HG02588 (cell line): ENCODE data around the gene ADAT3.
"Not testable (repeated sequence)": the region's sequence is repeated elsewhere in the genome, so short reads cannot be mapped to it uniquely, and the experiment has no call there.

Source experiments
- ATAC-seq: cut with Tn5 transposase; IDR thresholded peaks from one replicate; pipeline ENCODE4 v1.9.1; 2021; ENCODE audit warnings: mild to moderate bottlenecking, moderate library complexity; ENCODE audit not compliant: unreplicated experiment

ADAT3 gene

DNA sequence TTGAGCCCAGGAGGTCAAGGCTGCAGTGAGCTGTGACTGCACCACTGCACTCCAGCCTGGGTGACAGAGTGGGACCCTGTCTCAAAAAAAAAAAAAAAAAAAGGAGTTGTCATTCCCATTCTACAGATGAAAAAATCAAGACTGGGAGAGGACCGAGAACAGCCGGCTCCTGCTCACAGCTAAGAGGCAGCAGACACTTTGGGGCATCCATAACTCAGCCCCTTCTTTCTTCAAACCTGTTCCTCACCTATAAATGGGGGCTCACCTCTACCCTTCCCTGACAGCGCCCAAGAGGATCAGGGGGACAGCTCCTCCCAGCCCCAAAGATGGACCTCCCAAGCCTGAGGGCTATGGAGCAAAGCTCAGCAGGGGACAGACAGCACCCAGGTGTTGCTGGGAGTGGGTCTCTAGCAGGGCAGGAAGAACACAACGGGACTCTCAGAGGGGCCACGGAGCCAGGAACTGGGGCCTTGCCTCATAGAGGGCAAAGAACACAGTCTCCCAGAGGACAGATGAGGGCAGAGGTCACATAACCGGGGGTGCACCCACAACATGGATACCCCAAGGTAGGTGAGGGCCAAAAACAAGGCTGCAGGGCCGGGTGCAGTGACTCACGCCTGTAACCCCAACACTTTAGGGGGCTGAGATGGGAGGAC lies 38.4 kb upstream of the ADAT3 start:
- no peak for ATAC-seq

DNA sequence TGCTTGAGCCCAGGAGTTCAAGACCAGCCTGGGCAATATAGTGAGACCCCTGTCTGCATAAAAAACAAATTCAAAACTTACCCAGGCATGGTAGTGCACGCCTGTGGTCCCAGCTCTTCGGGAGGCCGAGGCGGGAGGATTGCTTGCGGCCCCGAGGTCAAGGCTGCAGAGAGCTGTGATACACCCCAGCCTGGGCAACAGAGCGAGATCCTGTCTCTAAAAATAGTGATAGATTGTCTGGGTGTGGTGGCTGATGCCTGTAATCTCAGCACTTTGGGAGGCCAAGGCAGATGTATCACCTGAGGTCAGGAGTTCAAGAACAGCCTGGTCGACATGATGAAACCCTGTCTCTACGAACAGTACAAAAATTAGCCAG lies 37.9 kb upstream of the ADAT3 start:
- no peak for ATAC-seq

- ATAC-seq = no peak
These were observed 36.2 kb upstream of the ADAT3 start for GRCh38 chr19:1868971-1869370.

- no peak for ATAC-seq
These were observed 34.0 kb upstream of the ADAT3 start for GRCh38 chr19:1871140-1871597.

GRCh38 chr19:1871630-1872029 lies 33.6 kb upstream of the ADAT3 start:
- no peak for ATAC-seq

DNA sequence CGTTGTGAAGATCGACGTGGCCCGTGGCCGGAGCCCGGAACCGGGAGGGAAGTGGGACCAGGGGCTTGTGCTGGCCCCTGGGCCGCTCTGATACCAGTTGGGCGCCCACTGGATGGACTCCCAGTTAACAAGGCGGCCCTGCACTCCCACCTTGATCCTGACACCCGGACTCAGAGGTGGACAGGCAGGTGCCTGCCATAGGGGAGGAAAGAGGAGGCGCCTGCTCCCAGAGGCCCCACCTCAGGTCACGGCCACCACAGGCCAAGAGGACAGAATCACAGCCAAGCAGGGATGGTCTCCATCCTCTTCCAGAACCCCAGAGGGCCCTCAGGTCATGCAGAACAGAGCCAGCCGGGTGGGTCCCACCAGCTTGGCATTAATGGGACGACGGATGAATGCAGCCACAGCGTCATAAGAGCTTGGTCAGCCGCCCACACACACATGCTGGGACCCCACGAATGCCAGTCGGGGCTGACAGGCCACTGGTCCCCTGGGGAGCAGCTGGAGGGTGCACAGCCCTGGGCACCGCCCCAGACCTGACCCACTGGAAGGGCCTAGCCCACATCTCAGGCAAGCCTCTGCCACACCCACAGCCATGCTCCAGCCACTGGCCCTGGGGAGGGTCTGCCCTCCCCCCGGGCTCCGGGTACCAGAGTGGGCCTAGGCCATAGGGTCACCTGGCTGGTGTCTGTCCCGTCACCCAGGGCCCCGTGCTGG lies 32.2 kb upstream of the ADAT3 start:
- no peak for ATAC-seq

GRCh38 chr19:1873524-1874473 lies 31.4 kb upstream of the ADAT3 start:
- ATAC-seq = no peak

- no peak for ATAC-seq
These were observed 30.5 kb upstream of the ADAT3 start for GRCh38 chr19:1874554-1875185.

GRCh38 chr19:1875265-1875645 lies 29.9 kb upstream of the ADAT3 start:
- not testable (repeated sequence) for ATAC-seq

- peak; percentile 78 for ATAC-seq
These were observed 29.3 kb upstream of the ADAT3 start for GRCh38 chr19:1875646-1876495.

DNA sequence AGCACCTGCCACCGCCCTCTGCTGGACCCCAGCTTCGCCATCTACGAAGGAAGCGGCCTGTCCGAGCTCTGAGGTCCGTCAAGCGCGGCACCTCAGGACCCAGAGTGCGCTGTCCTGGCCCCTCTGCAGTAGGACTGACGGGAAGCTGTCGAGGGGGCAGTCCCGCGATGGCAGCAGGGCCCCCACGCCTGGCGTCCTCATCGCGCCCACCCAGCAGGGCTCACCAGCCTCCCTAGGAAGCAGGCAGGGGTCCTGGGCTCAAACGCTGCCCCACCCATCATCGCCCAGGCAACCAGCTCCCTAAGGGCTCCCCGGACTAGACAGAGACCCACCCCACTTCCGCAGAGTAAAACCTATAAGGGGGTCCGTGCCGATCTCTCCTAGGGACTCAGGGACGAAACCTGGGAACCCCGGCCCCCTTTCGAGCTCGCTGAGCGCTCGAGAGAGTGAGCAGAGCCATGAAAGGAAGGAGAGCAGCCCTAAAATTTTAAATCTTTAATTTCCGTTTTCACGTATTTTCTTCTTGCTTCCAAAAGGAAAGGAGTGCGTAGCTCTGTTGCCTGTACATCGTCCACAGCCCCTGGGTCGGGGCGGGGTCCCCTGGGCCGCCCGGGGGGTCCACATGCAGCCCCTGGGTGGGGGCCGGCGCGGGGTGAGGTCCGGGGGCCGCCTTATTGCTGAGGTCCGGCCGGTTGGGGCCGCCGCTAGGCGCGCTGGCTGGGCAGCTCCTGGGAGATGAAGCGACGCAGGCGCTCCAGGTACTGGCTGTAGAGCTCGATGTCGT lies 28.5 kb upstream of the ADAT3 start:
- peak; percentile 20 for ATAC-seq

DNA sequence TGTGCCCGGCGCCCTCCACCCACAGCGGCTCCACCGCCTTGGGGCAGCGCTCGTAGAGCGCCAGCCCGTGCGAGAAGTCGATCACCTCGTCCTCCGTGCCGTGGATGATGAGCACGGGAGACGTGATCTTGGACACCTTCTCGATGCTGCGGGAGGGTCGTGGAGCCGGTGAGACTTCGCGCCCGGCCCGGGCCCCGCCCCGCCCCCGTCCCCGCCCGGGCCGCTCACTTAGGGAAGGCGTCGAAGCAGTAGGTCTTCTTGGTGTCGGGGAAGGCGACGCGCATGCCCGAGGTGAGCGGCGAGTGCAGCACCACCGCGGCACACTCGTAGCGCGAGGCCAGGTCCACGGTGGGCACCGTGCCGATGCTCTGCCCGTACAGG lies 27.9 kb upstream of the ADAT3 start:
- ATAC-seq = not testable (repeated sequence)

- ATAC-seq = not testable (repeated sequence)
These were observed 26.6 kb upstream of the ADAT3 start for GRCh38 chr19:1878583-1878982.

DNA sequence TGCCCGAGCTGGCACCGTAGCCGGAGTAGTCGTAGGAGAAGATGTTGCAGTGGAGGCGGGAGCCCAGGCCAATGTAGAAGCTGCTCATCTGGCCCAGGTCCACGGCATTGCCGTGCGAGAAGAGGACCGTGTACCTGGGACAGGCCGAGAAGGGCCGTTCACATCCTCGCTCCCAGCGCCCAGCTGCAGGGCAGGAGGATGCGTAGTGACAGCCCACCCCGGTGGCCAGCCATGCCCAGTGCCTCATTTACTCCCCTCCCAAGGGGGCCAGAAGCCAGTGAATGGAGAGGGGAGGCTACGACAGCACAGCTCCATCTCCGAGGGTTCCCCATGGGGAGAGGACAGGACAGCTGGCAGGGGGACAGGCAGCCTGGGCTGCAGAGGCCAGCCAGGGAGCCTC lies 25.2 kb upstream of the ADAT3 start:
- not testable (repeated sequence) for ATAC-seq

DNA sequence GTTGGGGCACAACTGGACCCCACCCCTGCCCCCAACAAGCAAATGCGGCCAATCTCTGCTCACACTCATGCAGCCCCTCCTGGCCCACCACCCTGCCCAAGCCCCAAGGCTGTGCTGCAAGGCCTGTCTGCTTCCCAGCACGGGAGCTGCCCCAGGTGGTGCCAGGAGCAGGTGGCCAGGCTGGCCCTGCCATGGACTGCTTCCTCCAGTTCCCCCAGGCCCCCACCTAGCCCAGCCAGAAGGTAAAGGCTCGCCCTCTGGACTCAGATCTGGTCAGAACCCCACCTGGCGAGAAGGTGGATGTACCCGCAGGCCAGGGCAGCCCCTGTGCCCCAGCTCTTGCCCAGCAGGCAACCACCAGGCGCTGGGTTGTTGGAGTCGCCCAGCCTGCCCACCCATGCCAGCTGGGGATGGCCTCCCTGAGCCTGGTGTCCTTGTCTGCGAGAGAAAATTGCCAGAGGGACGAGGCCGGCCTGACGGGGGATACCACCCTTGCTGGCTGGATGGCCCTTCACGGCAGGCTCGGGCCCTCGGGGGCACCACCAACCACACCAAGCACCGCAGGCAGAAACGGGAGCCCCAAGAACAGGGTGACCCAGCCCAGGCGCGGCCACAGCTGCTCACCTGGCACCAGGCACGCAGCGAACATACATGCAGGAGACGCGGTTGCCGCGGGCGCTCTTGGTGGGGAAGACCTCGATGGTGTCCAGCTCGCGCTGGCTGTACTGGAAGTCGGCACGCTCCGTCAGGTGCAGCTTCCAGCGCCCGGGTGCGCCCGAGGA lies 24.4 kb upstream of the ADAT3 start:
- no peak for ATAC-seq

- ATAC-seq = not testable (repeated sequence)
These were observed 23.7 kb upstream of the ADAT3 start for GRCh38 chr19:1881393-1882088.

GRCh38 chr19:1882089-1882785 lies 23.0 kb upstream of the ADAT3 start:
- ATAC-seq = no peak
